ENCODE results near the gene DHCR7.

DNA sequence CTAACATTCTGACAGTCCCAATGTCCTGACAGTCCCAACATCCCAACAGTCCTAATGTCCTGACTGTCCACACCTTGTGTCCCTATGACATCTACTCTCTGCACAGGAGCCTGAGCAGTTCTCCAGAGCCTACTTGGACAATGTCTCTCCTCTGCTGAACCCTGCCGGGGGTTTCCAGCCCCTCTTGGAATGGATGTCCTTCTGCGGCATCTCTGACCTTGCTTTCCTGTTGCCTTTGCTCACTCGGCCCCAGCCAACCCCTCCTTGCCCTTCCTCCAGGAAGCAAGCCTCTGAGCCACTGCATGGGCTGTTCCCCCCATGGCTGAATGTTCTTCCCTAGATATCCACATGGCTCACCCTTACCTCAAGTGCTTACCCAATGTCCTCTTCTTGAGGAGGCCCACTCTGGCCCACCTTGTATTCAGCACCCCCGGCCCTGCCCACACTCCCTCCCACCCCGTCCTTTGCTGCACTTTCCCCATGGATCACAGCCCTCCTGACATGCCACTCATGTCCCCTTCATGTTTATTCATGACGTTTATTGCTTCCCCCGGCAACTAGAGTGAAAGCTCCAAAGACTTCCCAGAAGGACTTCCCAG, 59.5 kb downstream of the DHCR7 start:
- TF ChIP-seq CTCF (IDR thresholded peaks at IDR 0.05) (no peak), POLR2A (IDR thresholded peaks at IDR 0.05) (no peak), EP300 (IDR thresholded peaks at IDR 0.05) (no peak)

All from ovary (tissue), 3 donors.